Hepatocyte (in vitro differentiated cells): Measurements from ENCODE around the gene DSCAML1.

ENCODE experiments used
- CTCF ChIP-seq: fragments of 200-600 bp; sonication (generic); IDR thresholded peaks from 2 replicates; pipeline ENCODE4 v1.5.1; 2016; ENCODE audit warnings: antibody characterized with exemption, mild to moderate bottlenecking; ENCODE audit not compliant: poor library complexity
- EZH2 ChIP-seq: fragments of 200-600 bp; sonication (generic); IDR thresholded peaks from 2 replicates; pipeline ENCODE4 v1.6.1; 2016; ENCODE audit warnings: antibody characterized with exemption, mild to moderate bottlenecking, borderline replicate concordance
- EZH2phosphoT487 ChIP-seq: fragments of 200-600 bp; sonication (generic); IDR thresholded peaks from one replicate; pipeline ENCODE4 v1.6.1; 2018; ENCODE audit warnings: antibody characterized with exemption, mild to moderate bottlenecking, low read depth, moderate library complexity; ENCODE audit not compliant: unreplicated experiment, severe bottlenecking

- TF ChIP-seq CTCF (no peak), EZH2 (no peak), EZH2phosphoT487 (no peak)
Observed at GRCh38 chr11:117573326-117573725, 223.7 kb downstream of the DSCAML1 start.
